ENCODE measurements around the gene INTU. TPM values are rescaled to one million over a fixed set of nuclear protein-coding genes. Genes with fewer than 3 reads are reported as not detected.

Gene INTU
- total and polyA plus RNA-seq, 4 donors: 0.30 to 1.7 (median 1.1) TPM

- no peak overlapping the region for H3K4me3 ChIP-seq (ENCODE audit: low read depth in 1 of 3, low read length in 3 of 3)
- no peak overlapping the region for H3K27ac ChIP-seq (ENCODE audit: low read depth in 1 of 2, low read length in 2 of 2)
- no peaks in the 10 kb centered on the region for H3K36me3 ChIP-seq (ENCODE audit: control insufficient read depth in 4 of 4, insufficient read depth in 3 of 4, low read depth in 1 of 4, low read length in 3 of 4)
- H3K27me3 ChIP-seq (ENCODE audit: control insufficient read depth in 4 of 4, insufficient read depth in 4 of 4, low read length in 3 of 4): peaks cover 0 to 2% (median 0%) of the 10 kb centered on the region in 4 donors
- no peaks in the 10 kb centered on the region for H3K4me1 ChIP-seq (ENCODE audit: control insufficient read depth in 4 of 4, insufficient read depth in 4 of 4, low read length in 3 of 4)
- no peak for TF ChIP-seq ATF3 (IDR thresholded peaks at IDR 0.05)
- no peak for TF ChIP-seq TAF1 (conservative IDR thresholded peaks at IDR 0.05)
- no peak for TF ChIP-seq RXRA (IDR thresholded peaks at IDR 0.05)
- no peak for TF ChIP-seq FOXA2 (IDR thresholded peaks at IDR 0.05)
- no peak for TF ChIP-seq HNF4G (IDR thresholded peaks at IDR 0.05)
- no peak for TF ChIP-seq FOXA1 (IDR thresholded peaks at IDR 0.05)
- no peak for TF ChIP-seq RAD21 (IDR thresholded peaks at IDR 0.05)
- TF ChIP-seq REST (IDR thresholded peaks at IDR 0.05): no peak
- TF ChIP-seq, protein P1, sequence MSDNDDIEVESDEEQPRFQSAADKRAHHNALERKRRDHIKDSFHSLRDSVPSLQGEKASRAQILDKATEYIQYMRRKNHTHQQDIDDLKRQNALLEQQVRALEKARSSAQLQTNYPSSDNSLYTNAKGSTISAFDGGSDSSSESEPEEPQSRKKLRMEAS (IDR thresholded peaks at IDR 0.05): no peak
- no peak for TF ChIP-seq HNF4A (conservative IDR thresholded peaks at IDR 0.05)
- TF ChIP-seq EGR1 (IDR thresholded peaks at IDR 0.05; ENCODE audit: low read depth in 2 of 2): no peak
- TF ChIP-seq JUND (IDR thresholded peaks at IDR 0.05): no peak
- TF ChIP-seq YY1 (IDR thresholded peaks at IDR 0.05): no peak
- no peak for TF ChIP-seq SP1 (IDR thresholded peaks at IDR 0.05)
- no peaks in the 10 kb centered on the region for H3K9me3 ChIP-seq (ENCODE audit: control insufficient read depth in 4 of 4, low read length in 3 of 4)
- no peak overlapping the region for H3K9ac ChIP-seq (ENCODE audit: low read depth in 1 of 2, low read length in 2 of 2)
- DNase-seq (ENCODE audit: low spot score): no peak
Observed at GRCh38 chr4:127598656-127599055, 34.1 kb upstream of the INTU start.

GRCh38 chr4:127601029-127601428, 31.7 kb upstream of the INTU start:
- 90% methylated on average over 1 of the region's 1 CpG for WGBS
- Histone ChIP-seq H3K9me3 (ENCODE audit: control insufficient read depth in 4 of 4, low read length in 3 of 4) (no peaks in the 10 kb centered on the region), H3K9ac (ENCODE audit: low read depth in 1 of 2, low read length in 2 of 2) (no peak overlapping the region), H3K36me3 (ENCODE audit: control insufficient read depth in 4 of 4, insufficient read depth in 3 of 4, low read depth in 1 of 4, low read length in 3 of 4) (no peaks in the 10 kb centered on the region), H3K27me3 (ENCODE audit: control insufficient read depth in 4 of 4, insufficient read depth in 4 of 4, low read length in 3 of 4) (peaks cover 0 to 8% (median 2%) of the 10 kb centered on the region in 4 donors), H3K4me3 (ENCODE audit: low read depth in 1 of 3, low read length in 3 of 3) (no peak overlapping the region), H3K4me1 (ENCODE audit: control insufficient read depth in 4 of 4, insufficient read depth in 4 of 4, low read length in 3 of 4) (no peaks in the 10 kb centered on the region), H3K27ac (ENCODE audit: low read depth in 1 of 2, low read length in 2 of 2) (no peak overlapping the region)
- no peak for DNase-seq (ENCODE audit: low spot score)
- TF ChIP-seq RAD21 (IDR thresholded peaks at IDR 0.05) (peak in 1 of 2 donors; percentile 31), TAF1 (conservative IDR thresholded peaks at IDR 0.05) (no peak), EGR1 (IDR thresholded peaks at IDR 0.05; ENCODE audit: low read depth in 2 of 2) (no peak), HNF4A (conservative IDR thresholded peaks at IDR 0.05) (no peak), SP1 (IDR thresholded peaks at IDR 0.05) (no peak), REST (IDR thresholded peaks at IDR 0.05) (no peak), GABPA (IDR thresholded peaks at IDR 0.05 in 1 of 2, conservative IDR thresholded peaks at IDR 0.05 in 1 of 2) (no peak), NR2F2 (IDR thresholded peaks at IDR 0.05) (no peak), RXRA (IDR thresholded peaks at IDR 0.05) (no peak)
